ENCODE results near the gene CNRIP1.

Gene CNRIP1

GRCh38 chr2:68258851-68259250 lies 60.9 kb downstream of the CNRIP1 start:
- TF ChIP-seq FOXM1 (IDR thresholded peaks at IDR 0.05; ENCODE audit: borderline replicate concordance, low read depth), result no peak
- TF ChIP-seq TAF1 (IDR thresholded peaks at IDR 0.05; ENCODE audit: low read depth), result no peak
- TF ChIP-seq NFIC (IDR thresholded peaks at IDR 0.05), result no peak
- no peak for TF ChIP-seq ZBTB7A (IDR thresholded peaks at IDR 0.05; ENCODE audit: low read depth)
- no peak for TF ChIP-seq USF1 (IDR thresholded peaks at IDR 0.05)
- no peak for TF ChIP-seq TEAD4 (IDR thresholded peaks at IDR 0.05)
- TF ChIP-seq TCF12 (IDR thresholded peaks at IDR 0.05; ENCODE audit: low read depth), result no peak
- no peak for TF ChIP-seq EP300 (IDR thresholded peaks at IDR 0.05; ENCODE audit: borderline replicate concordance)
- no peak for TF ChIP-seq YY1 (IDR thresholded peaks at IDR 0.05; ENCODE audit: low read depth)
- no peak for TF ChIP-seq RAD21 (IDR thresholded peaks at IDR 0.05; ENCODE audit: low read depth)
- TF ChIP-seq EGR1 (IDR thresholded peaks at IDR 0.05), result no peak
- no peak for TF ChIP-seq REST (IDR thresholded peaks at IDR 0.05; ENCODE audit: low read depth)
- no peak for TF ChIP-seq CEBPB (IDR thresholded peaks at IDR 0.05)
- TF ChIP-seq CREB1 (IDR thresholded peaks at IDR 0.05; ENCODE audit: low read depth), result no peak
- no peak for TF ChIP-seq MAX (IDR thresholded peaks at IDR 0.05)

- TF ChIP-seq RAD21 (IDR thresholded peaks at IDR 0.05; ENCODE audit: low read depth), result no peak
- no peak for TF ChIP-seq CREB1 (IDR thresholded peaks at IDR 0.05; ENCODE audit: low read depth)
- no peak for TF ChIP-seq TCF12 (IDR thresholded peaks at IDR 0.05; ENCODE audit: low read depth)
- TF ChIP-seq EGR1 (IDR thresholded peaks at IDR 0.05), result no peak
- no peak for TF ChIP-seq NFIC (IDR thresholded peaks at IDR 0.05)
- no peak for TF ChIP-seq TEAD4 (IDR thresholded peaks at IDR 0.05)
- TF ChIP-seq MAX (IDR thresholded peaks at IDR 0.05), result no peak
- no peak for TF ChIP-seq REST (IDR thresholded peaks at IDR 0.05; ENCODE audit: low read depth)
- no peak for TF ChIP-seq TAF1 (IDR thresholded peaks at IDR 0.05; ENCODE audit: low read depth)
- TF ChIP-seq USF1 (IDR thresholded peaks at IDR 0.05), result no peak
- TF ChIP-seq EP300 (IDR thresholded peaks at IDR 0.05; ENCODE audit: borderline replicate concordance), result no peak
- TF ChIP-seq YY1 (IDR thresholded peaks at IDR 0.05; ENCODE audit: low read depth), result no peak
- TF ChIP-seq FOXM1 (IDR thresholded peaks at IDR 0.05; ENCODE audit: borderline replicate concordance, low read depth), result no peak
- no peak for TF ChIP-seq CEBPB (IDR thresholded peaks at IDR 0.05)
- no peak for TF ChIP-seq ZBTB7A (IDR thresholded peaks at IDR 0.05; ENCODE audit: low read depth)
Measured at GRCh38 chr2:68256093-68256450, 63.7 kb downstream of the CNRIP1 start.

GRCh38 chr2:68253219-68254068 lies 66.3 kb downstream of the CNRIP1 start:
- TF ChIP-seq TAF1 (IDR thresholded peaks at IDR 0.05; ENCODE audit: low read depth) (no peak), EGR1 (IDR thresholded peaks at IDR 0.05) (no peak), TEAD4 (IDR thresholded peaks at IDR 0.05) (no peak), EP300 (IDR thresholded peaks at IDR 0.05; ENCODE audit: borderline replicate concordance) (no peak), TCF12 (IDR thresholded peaks at IDR 0.05; ENCODE audit: low read depth) (no peak), REST (IDR thresholded peaks at IDR 0.05; ENCODE audit: low read depth) (no peak), RAD21 (IDR thresholded peaks at IDR 0.05; ENCODE audit: low read depth) (no peak), FOXM1 (IDR thresholded peaks at IDR 0.05; ENCODE audit: borderline replicate concordance, low read depth) (no peak), NFIC (IDR thresholded peaks at IDR 0.05) (no peak), USF1 (IDR thresholded peaks at IDR 0.05) (no peak)
